GM11168 (cell line): ENCODE measurements around the gene RIN3.

Experiments
- in situ Hi-C: fragments of 300-500 bp; cut with MboI; formaldehyde crosslinking; loops from one replicate; pipeline ENCODE4 v1.12.0; 2022; ENCODE audit warnings: low sequenced_read_pairs; ENCODE audit not compliant: unreplicated experiment

The RIN3 gene

DNA sequence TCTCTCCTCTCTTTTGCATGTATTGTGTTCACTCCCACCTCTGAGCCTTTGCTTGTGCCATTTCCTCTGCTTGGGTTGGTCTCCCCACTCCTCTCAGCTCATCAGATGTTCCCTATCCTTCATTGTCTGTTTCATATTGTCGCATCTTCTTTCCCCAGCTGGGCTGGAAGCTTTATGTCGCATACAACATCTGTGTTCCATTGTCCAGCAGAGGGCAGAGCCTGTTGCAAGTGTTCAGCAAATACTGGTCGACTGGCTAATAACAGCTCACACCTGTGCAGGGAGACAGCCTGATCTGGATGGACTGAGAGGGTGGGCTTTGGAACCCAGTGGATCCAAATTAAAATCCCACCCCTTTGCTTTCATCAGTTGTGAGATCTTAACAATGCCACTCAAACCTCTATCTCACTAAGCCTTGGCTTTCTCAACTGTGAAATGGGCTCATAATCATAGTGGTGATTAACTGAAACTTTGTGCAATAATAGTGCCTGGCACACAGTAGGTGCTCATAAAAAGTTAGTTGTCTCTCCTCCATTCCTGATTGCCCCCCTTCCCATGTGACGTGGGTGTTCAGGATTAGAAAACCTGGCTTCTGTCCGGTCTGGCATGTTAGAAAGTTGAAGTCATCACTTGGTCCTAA lies 75.8 kb downstream of the RIN3 start:
- in situ Hi-C loops: loop anchor here (25.0 kb wide), 1 partner anchor 198 kb away; the partner anchor contains the start of gene GOLGA5

DNA sequence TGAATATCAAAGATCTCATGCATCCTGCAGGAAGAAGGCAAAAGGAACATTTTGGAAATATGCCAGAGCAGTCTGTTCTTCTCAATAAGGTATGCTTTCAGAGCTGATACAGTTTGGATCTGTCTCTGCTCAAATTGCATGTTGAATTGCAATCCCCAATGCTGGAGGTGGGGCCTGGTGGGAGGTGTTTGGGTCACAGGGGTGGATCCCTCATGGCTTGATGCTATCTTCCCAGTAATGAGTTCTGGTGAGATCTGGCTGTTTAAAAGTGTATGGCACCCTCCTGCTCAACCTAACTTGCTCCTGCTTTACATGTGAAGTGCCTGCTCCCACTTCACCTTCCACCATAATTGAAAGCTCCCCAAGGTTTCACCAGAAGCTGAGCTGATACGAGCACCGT lies 76.6 kb downstream of the RIN3 start:
- in situ Hi-C loops: loop anchor here (25.0 kb wide), 1 partner anchor 197 kb away; the partner anchor contains the start of gene GOLGA5

DNA sequence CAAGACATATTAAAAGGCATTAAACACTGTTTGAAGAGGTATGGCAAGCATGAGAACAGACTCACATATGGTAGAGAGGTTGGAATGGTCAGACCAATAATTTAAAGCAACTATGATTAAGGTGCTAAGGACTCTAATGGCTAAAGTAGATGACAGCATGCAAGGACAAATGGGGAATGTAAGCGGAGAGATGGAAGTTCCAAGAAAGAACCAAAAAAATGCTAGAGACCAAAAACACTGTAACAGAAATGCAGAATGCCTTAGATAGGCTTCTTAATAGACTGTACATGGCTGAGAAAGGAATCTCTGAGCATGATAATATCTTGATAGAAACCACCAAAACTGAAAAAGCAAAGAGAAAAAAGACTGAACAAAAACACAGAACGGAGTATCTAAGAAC lies 77.4 kb downstream of the RIN3 start:
- in situ Hi-C loops: loop anchor here (25.0 kb wide), 1 partner anchor 196 kb away; the partner anchor contains the start of gene GOLGA5

DNA sequence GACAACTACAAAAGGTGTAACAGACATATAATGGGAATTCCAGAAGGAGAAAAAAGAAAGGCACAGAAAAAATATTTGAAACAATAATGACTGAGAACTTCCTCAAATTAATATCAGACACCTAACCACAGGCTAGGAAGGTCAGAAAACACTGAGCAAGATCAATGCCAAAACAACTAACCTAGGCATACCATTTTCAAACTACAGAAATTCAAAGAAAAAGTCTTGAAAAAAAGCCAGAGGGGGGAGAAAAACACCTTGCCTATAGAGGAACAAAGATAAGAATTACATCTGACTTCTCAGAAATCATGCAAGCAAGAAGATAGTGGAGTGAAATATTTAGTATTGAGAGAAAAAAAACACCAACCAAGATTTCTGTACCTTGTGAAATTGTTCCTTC lies 77.8 kb downstream of the RIN3 start:
- in situ Hi-C loops: loop anchor here (25.0 kb wide), 1 partner anchor 196 kb away; the partner anchor contains the start of gene GOLGA5

DNA sequence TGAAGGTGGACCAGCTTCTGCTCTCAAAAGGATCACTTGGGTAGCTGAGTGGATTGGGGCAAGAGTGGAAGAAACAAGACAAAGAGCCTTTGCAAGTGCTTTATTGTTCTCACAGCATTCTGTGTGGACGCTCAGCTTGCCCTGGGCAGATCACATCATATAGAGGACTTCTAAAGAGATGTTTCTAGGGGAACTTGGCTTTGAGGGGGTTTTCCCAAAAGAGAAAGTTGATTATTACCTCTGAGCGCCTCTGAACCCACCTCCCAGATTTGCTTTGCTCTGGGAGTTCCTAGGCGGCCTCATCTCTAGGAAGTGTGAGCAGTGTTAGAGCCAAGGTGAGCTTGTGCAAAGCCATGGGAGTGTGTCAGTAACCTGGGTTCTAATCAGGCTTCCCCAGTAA lies 81.7 kb downstream of the RIN3 start:
- in situ Hi-C loops: loop anchor here (25.0 kb wide), 1 partner anchor 192 kb away; the partner anchor contains the start of gene GOLGA5

DNA sequence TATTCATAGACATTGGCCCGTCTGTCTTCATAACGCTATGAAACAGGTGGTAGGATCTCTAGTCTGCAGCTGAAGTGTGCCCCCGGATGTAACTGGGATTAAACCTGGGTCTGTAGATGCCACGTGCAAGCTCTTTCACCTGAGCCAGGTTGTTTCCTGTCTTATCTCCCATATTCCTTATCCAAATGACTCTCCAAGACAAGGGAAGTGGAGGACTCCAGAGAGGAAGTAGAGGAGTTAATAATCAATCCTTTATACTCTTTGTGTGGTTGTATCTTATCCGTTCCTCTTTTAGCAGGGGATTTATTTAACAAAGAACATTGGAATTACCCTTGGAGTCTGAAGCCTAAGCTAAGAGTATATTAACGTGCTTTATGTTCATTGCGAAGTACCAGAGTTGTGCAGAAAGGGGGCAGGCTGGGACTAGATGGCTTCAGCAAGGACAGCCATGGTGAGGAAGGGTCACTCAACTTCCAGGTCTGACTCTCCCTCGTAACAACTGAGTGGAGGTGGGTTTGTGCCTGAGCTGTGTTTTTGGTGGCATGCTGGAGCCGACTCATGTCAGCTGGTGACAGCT lies 82.8 kb downstream of the RIN3 start:
- in situ Hi-C loops: loop anchor here (25.0 kb wide), 1 partner anchor 191 kb away; the partner anchor contains the start of gene GOLGA5

DNA sequence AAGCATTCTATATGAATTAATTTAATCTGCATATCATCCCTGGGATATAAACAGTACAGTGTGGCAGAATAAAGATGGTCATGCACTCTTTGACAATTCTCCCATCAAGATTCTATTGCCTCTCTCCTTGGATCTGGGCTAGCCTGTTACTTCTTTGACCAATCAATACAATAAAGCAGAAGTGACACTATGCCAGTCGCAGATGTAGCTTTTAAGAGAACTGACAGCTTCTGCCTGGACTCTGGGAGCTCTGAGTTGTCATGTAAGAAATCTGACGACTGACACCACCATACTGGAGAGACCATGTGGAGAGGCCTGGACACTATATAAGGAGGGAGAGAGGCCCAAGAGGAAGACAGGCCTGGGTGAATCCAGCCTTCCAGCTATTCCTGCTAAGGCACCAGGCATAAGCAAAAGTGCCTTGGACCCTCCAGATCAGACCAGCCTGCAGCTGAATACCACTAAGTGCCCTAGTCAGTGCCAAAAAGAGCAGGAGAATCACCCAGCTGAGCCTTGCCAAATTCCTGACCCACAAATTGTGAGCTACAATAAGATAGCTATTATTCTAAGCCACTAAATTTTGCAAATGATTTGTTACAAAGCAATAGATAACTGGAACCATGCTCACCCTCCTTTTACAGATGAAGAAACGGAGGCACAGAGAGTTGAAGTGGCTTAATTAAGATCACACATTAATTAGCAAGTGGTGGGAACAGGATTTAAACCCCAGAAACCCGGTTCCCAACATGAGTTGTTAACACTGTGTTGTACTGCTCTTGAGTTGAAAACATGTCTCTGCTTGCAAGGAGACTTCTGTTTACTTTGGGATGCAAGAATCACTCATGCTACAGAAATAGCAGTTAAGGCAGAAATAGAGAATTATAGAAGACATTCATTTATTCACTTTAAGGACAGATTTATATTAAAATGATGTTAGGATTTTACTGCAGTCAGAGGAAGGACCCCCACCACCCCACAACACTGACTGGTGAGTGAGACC lies 84.6 kb downstream of the RIN3 start:
- in situ Hi-C loops: loop anchor here (25.0 kb wide), 1 partner anchor 189 kb away; the partner anchor contains the start of gene GOLGA5

DNA sequence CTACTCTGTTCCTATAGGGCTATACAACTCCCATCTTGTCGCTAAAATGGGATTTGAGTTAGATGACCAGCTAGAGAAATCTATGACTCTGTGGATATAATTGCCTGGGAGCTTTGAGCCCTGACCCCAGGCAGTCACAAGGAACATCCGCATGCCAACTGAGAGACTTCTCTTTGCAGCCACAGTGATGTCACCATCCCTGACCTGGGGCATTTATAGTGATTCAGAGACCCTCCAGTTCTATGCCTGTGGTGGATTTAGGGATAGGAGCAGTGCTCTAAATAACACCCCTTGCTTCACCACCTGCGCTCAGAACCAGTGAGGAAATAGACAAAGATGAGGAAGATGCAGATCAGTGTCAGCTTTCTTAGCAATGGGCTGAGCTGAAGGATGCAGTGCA lies 86.2 kb downstream of the RIN3 start:
- in situ Hi-C loops: loop anchor here (25.0 kb wide), 1 partner anchor 187 kb away; the partner anchor contains the start of gene GOLGA5

DNA sequence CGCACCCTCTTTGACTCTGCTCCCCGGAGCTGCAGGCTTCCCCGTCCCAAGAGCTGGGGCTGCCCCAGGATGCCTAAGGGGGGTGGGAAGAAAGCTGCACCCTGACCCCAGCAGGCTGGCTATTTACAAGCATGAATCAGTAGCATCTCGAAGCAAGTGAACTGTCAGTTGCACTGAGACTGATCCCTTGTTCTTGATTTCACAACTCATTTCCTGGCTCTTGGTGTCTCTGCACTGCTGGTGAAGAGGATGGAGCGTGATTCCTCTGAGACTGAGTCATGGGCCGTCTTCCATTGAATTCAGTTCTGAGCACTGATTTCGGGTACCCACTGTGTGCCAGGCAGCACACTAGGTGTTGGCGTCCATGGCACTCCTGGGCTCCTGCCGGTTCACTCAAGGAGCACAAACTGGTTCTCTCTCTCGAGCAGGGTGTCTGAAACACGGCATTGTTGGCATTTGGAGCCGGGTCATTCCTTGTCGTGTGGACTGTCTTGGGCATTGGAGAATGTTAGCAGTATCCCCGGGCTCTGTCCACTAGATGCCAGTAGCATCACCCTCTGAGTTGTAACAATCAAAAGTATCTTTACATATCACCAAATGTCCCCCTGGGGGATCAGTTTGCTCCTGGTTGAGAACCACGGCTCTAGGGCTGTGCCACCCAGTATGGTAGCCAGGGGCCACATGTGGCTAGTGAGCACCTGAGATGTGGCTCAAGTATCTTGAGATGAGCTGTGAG lies 86.9 kb downstream of the RIN3 start:
- in situ Hi-C loops: no loop called here

DNA sequence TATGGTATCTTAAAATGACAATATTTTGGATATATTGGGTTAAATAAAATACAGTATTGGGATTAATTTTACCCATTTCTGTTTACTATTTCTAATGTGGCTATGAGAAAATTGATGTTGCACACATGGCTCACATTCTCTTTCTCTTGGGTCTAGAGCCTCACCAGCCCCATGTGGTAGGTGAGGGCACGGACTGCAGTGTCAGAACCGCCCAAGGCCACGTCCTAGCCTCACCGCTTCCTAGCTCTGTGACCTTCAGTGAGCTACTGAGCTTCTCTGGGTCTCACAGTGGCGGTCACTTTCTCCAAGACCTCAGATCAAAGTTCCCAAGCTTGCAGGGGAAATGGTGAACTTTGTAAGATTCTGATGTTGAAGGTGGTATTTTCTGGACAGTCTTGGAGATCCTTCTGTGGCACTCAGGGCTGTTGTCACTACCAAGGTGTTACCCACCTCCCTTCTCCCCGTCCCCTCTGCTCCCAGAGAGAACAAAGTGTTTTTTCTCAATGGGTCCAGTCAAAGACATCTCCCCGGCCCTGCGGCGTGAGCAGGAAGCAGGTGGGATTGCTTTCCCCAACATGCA lies 87.6 kb downstream of the RIN3 start:
- in situ Hi-C loops: no loop called here

DNA sequence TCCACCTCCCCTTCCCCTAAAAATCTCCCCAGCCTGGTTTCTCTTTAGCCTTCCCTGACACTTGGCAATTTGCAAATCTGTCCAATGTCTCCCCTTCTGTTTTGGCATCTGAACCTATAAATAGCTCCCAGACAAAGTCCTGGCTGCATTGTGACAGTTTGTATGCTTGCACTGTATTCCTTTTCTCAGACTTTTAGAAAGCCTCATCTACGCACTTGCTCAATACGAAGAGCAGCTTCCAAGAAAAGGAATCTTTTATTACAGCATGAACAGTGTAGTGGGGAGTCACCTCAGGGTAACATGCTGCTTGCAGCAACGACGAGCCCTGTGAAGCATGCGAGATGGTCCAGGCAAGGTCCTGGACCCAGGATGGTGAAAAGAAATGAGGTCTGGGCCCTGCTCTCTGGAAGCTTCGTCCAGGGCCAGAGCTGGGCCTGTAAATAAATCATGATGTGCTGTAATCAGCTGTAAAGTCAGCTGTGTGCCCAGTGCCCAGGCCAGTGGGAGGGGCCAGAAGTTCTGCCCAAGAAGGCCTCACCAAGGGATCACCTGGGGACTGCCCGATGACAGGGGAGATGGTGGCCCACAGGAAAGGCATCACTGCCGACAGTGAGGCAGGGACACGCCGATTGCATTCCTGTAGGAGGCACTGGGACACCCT lies 88.3 kb downstream of the RIN3 start:
- in situ Hi-C loops: no loop called here

DNA sequence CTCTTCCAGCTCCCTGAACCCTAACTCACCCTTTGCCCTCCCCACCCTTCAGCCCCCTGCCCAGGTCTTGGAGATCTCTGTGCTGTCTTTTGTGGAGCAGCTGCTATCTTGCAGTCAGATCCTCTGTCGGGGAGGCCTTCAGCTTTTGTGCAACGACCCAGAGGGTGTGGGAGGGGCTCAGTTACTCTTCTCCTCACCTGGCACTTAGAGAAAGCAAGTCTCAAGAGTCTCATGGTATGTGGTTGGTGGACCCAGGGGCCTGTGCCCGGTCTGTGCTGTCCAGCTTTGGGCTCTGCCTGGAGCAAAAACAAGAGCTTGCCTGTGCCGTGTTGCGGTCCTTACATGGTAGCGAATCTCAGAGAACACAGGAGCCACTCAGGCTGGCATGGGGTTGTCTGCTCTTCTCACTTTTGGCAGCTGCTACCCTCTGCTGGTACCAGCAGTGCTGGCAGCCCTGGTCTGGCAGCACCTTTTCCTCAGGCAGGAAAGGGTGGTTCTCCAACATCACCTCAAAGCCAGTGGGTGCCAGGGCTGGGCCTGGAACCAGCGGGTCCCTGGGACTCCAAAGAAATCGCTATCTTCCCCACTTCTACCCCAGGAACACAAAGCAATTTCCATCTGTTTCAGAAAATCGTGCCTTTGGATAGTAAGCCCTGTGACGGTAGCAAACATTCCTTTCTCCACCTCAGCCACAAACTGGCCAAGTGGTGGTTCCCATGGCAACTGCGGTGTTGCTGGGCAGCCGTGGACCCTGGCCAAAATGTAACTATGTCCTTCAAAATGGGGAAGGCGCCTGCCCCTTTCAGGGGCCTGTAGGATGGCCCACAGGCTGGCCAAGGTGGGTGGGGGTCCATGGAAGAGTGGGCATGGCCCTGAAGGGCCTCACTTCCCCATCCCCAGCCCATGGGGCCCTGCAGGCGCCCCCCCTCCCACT lies 90.0 kb downstream of the RIN3 start:
- in situ Hi-C loops: no loop called here

DNA sequence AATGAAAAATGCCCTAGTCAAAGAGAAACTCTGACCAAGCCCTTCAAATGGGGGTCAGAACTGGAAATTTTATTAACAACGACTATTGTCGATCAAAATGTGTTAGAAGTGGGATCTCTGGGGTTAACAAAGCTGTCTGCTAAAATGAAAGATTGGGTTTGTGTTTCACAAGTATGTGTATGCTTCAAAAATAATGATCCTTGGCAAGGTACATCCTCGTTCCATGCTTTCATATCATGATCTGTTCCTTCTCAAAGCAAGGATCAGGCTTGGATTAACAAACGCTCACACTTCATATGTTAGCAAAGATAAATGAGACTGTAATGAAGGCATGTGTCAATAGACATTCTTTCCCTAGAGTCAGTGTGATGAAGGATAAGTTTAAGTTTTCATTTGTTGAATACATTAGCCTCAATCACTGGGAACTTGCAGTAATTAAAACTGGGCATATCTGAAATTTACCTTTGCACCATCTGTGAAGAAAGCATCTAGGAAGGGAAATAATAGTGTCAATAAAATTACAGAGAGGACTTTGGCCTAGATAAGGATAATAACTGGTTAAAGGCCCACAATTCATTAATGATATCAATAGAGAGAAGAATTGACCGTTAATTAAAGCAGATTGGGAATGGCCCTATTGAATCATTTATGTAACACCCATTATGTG lies 91.8 kb downstream of the RIN3 start:
- in situ Hi-C loops: no loop called here

DNA sequence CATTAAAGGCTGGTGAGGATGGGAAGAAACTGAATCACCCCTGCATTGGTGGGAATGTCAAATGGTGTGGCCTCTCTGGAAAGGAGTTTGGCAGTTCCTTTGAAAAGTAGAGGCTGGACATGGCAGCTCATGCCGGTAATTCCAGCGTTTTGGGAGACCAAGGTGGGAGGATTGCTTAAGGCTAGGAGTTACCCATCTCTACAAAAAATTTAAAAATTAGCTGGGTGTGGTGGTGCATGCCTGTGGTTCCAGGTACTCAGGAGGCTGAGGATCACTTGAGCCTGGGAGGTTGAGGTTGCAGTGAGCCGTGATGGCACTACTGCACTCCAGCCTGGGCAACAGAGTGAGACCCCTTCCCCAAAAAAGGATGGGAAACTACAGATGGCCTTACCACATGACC lies 93.7 kb downstream of the RIN3 start:
- in situ Hi-C loops: no loop called here

DNA sequence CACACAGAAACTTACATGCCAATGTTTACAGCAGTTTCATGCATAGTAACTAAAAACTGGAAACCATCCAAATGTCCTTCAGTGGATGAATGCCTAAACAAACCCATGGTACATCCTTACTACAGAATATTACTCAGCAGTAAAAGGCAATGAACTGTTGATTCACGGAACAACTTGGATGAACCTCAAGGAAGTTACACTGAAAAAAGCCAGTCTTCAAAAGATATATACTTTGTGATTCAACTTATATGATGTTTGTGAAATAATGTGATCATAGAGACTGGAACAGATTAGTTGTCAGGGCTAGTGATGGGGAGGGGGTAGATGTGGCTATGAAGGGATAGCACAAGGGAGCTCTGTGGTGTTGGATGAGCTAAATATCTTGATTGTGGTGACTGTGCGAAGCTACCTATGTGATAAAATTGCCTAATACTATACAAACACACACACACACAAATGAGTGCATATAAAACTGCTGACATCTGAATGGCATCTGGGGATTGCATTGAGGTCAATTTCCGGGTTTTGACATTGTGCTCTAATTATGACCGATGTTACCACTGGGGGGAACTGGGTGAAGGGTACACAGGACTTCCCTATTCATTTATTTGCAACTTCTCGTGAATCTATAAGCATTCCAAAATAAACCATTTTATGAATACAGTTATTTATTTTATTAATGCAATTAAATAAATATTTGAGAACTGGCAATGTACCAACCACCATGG lies 94.3 kb downstream of the RIN3 start:
- in situ Hi-C loops: no loop called here

DNA sequence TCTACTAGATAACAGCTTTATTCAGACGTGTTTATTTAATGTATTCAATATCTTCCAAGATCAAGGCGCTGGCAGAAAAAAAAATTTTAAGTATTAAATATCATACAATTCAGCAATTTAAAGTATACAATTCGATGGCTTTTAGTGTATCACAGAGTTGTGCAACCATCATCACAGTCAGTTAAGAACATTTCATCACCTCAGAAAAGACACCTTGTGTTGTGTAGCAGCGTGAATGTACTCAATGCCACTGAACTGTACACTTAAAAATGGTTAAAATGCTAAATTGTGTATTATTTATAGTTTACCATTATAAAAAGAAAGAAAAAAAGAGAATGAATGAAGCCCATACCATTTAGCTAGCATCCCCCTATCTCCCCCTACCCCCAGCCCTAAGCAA lies 96.4 kb downstream of the RIN3 start:
- in situ Hi-C loops: no loop called here

DNA sequence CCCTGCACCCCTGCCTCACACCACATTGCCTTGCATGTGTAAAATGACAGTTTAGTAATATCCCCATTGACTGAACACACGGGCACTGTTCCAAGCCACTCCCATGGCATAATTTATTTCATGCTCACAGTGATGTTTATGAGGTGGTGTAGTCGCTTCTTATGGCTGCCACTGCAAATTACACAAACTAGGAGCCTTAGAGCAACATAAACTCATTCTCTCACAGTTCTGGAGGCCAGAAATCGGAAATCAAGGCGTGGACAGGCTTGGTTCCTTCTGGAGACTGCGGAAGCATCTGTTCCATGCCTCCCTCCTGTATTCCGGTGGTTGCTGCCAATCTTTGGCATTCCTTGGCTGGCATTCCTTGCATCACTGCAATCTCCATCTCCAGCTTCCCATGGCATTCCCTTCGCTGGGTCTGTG lies 97.3 kb downstream of the RIN3 start:
- in situ Hi-C loops: no loop called here
